Kidney epithelial cell (primary cell): ENCODE data around the gene MROH2A. TPM values are rescaled to one million over a fixed set of nuclear protein-coding genes. Genes with fewer than 3 reads are reported as not detected.

Source experiments
- DNase-seq: peaks from one replicate; pipeline ENCODE4 v3.0.0-alpha.2; 2010; ENCODE audit warnings: low read depth
- H3K27me3 ChIP-seq: 2 replicates; pipeline ENCODE4 v1.6.0; 2011; ENCODE audit warnings: low read length; ENCODE audit not compliant: control insufficient read depth, insufficient read depth
- H3K36me3 ChIP-seq: 2 replicates; pipeline ENCODE4 v1.5.1; 2011; ENCODE audit warnings: low read length; ENCODE audit not compliant: control insufficient read depth, insufficient read depth
- H3K4me3 ChIP-seq: 2 replicates; pipeline ENCODE4 v1.5.1; 2011; ENCODE audit warnings: low read depth, mild to moderate bottlenecking, control low read depth, low read length
- total RNA-seq: library from RNA; depleted of rRNA; stranded (reverse); fragments of >200 nt; gene quantifications from 2 replicates; pipeline ENCODE4 v1.2.3, GENCODE V29; 2015
- TF ChIP-seq, protein P1 (sequence below): IDR thresholded peaks from 2 replicates; pipeline ENCODE4 v1.5.1; 2011; ENCODE audit warnings: mild to moderate bottlenecking, moderate library complexity, low read length, control low read depth, inconsistent platforms; ENCODE audit not compliant: insufficient read depth, poor library complexity, severe bottlenecking

MROH2A gene
- total RNA-seq, 1 donor from 2014 or later, result not detected

GRCh38 chr2:233764264-233764663 is 13.9 kb upstream of the MROH2A start:
- peak; percentile 16 for DNase-seq
- Histone ChIP-seq H3K36me3 (no peaks in the 10 kb centered on the region), H3K27me3 (no peaks in the 10 kb centered on the region), H3K4me3 (no peak overlapping the region)
- TF ChIP-seq, protein P1, sequence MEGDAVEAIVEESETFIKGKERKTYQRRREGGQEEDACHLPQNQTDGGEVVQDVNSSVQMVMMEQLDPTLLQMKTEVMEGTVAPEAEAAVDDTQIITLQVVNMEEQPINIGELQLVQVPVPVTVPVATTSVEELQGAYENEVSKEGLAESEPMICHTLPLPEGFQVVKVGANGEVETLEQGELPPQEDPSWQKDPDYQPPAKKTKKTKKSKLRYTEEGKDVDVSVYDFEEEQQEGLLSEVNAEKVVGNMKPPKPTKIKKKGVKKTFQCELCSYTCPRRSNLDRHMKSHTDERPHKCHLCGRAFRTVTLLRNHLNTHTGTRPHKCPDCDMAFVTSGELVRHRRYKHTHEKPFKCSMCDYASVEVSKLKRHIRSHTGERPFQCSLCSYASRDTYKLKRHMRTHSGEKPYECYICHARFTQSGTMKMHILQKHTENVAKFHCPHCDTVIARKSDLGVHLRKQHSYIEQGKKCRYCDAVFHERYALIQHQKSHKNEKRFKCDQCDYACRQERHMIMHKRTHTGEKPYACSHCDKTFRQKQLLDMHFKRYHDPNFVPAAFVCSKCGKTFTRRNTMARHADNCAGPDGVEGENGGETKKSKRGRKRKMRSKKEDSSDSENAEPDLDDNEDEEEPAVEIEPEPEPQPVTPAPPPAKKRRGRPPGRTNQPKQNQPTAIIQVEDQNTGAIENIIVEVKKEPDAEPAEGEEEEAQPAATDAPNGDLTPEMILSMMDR, result no peak

- no peak overlapping the region for H3K4me3 ChIP-seq
- DNase-seq, result no peak
- H3K36me3 ChIP-seq, result no peaks in the 10 kb centered on the region
- H3K27me3 ChIP-seq, result no peaks in the 10 kb centered on the region
- TF ChIP-seq, protein P1, result no peak
Measured at GRCh38 chr2:233764761-233765160, 13.4 kb upstream of the MROH2A start.

DNA sequence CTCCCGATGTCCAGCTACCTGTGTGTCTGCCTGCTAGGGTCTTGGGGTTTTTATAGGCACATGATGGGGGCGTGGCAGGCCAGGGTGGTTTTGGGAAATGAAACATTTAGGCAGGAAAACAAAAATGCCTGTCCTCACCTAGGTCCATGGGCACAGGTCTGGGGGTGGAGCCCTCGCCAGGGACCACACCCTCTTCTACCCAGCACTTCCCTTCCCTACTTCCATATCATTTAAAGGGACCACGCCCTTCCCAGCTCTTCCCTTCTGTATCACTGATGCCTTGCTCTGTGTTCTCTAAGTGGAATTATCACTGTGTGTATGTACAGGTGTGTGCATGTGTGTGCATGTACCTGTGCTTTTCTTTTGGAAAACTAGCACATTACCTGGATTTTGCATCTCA is 11.7 kb upstream of the MROH2A start:
- TF ChIP-seq, protein P1, result no peak
- H3K36me3 ChIP-seq, result no peaks in the 10 kb centered on the region
- DNase-seq, result no peak
- no peaks in the 10 kb centered on the region for H3K27me3 ChIP-seq
- no peak overlapping the region for H3K4me3 ChIP-seq

DNA sequence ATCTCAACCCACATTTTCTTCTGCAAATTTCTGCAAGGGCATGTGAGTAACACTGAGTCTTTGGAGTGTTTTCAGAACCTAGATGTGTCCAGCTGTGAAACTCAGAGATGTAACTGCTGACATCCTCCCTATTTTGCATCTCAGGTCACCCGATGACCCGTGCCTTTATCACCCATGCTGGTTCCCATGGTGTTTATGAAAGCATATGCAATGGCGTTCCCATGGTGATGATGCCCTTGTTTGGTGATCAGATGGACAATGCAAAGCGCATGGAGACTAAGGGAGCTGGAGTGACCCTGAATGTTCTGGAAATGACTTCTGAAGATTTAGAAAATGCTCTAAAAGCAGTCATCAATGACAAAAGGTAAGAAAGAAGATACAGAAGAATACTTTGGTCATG is 10.1 kb upstream of the MROH2A start:
- TF ChIP-seq, protein P1, result no peak
- Histone ChIP-seq H3K36me3 (no peaks in the 10 kb centered on the region), H3K4me3 (no peak overlapping the region)

DNA sequence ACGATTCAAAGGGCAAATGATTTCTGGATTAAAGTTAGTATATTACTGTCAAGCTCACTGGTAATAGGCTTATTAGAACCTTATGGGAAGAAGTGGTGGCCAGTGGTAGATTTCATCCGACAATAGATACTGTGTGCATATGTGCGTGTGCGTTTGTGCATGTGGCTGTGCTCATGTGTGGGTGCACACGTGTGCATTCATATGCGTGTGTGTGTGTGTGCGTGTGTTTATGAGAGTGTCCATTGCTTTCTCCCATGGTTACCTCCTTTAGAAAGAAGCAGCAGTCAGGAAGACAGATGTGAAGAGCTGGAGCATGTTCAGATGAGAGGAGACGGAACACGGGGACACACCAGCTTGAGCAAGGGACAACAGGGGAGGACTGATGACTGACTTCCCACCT is 8.9 kb upstream of the MROH2A start:
- TF ChIP-seq, protein P1, result no peak
- Histone ChIP-seq H3K36me3 (no peaks in the 10 kb centered on the region), H3K27me3 (no peaks in the 10 kb centered on the region), H3K4me3 (no peak overlapping the region)
- no peak for DNase-seq

More for the DNA sequence above, 10.1 kb upstream of the MROH2A start:
- H3K27me3 ChIP-seq, result no peaks in the 10 kb centered on the region
- DNase-seq, result no peak

DNA sequence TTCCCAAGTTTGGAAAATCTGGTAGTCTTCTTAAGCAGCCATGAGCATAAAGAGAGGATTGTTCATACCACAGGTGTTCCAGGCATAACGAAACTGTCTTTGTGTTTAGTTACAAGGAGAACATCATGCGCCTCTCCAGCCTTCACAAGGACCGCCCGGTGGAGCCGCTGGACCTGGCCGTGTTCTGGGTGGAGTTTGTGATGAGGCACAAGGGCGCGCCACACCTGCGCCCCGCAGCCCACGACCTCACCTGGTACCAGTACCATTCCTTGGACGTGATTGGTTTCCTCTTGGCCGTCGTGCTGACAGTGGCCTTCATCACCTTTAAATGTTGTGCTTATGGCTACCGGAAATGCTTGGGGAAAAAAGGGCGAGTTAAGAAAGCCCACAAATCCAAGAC is 6.0 kb upstream of the MROH2A start:
- H3K4me3 ChIP-seq, result no peak overlapping the region
- TF ChIP-seq, protein P1, result no peak
- no peak for DNase-seq
- H3K27me3 ChIP-seq, result no peaks in the 10 kb centered on the region
- H3K36me3 ChIP-seq, result no peaks in the 10 kb centered on the region
